Lung (tissue), 12 donors: ENCODE data around the gene FRMD4A. TPM values are rescaled to one million over a fixed set of nuclear protein-coding genes. Genes with fewer than 3 reads are reported as not detected.

Experiments used
- ATAC-seq: fragments of 200-7000 bp; cut with Tn5 transposase; one replicate; pipeline ENCODE4 v1.9.1; 2020; ENCODE audit warnings: moderate number of reproducible peaks; ENCODE audit not compliant: insufficient read depth, low FRiP score
- DNase-seq, 3 donors: peaks; one replicate each; pipeline ENCODE4 v3.0.0-alpha.2; 2013 to 2017
- H3K27ac ChIP-seq, 2 donors: one replicate each; pipeline ENCODE4 v1.5.1; 2013; ENCODE audit warnings: mild to moderate bottlenecking in 2 of 2, moderate library complexity in 2 of 2, control low read depth in 1 of 2, inconsistent platforms in 1 of 2, low read depth in 1 of 2, low read length in 1 of 2
- H3K27me3 ChIP-seq, 3 donors: one replicate each; pipeline ENCODE4 v1.5.1; 2013; ENCODE audit warnings: low read length in 2 of 3; ENCODE audit not compliant: control insufficient read depth in 3 of 3, insufficient read depth in 3 of 3
- H3K36me3 ChIP-seq, 4 donors: one replicate each; pipeline ENCODE4 v1.5.1; 2013; ENCODE audit warnings: low read length in 4 of 4, mild to moderate bottlenecking in 1 of 4, moderate library complexity in 1 of 4; ENCODE audit not compliant: control insufficient read depth in 4 of 4, insufficient read depth in 4 of 4
- H3K4me1 ChIP-seq, 5 donors: one replicate each; pipeline ENCODE4 v1.5.1; 2013; ENCODE audit warnings: low read length in 5 of 5, mild to moderate bottlenecking in 2 of 5, moderate library complexity in 1 of 5; ENCODE audit not compliant: control insufficient read depth in 5 of 5, insufficient read depth in 5 of 5
- H3K4me3 ChIP-seq: one replicate; pipeline ENCODE4 v1.5.1; 2013; ENCODE audit warnings: mild to moderate bottlenecking, control low read depth, moderate library complexity
- H3K9ac ChIP-seq, 2 donors: one replicate each; pipeline ENCODE4 v1.5.1; 2013; ENCODE audit warnings: low read length in 2 of 2, control low read depth in 1 of 2; ENCODE audit not compliant: insufficient read depth in 1 of 2
- H3K9me3 ChIP-seq, 4 donors: one replicate each; pipeline ENCODE4 v1.5.1; 2013; ENCODE audit warnings: low read length in 3 of 4, mild to moderate bottlenecking in 1 of 4, moderate library complexity in 1 of 4; ENCODE audit not compliant: control insufficient read depth in 4 of 4, insufficient read depth in 3 of 4
- CTCF ChIP-seq: IDR thresholded peaks from 2 replicates; pipeline ENCODE4 v1.5.1; 2012; ENCODE audit warnings: mild to moderate bottlenecking; ENCODE audit errors: control extremely low read depth, extremely low read depth
- WGBS, 2 donors: extraction: QIAGEN DNeasy Blood & Tissue Kit; methylation state at CpG; one replicate each; pipeline ENCODE4 v1.1.7; 2013; 5-methylcytosine and 5-hydroxymethylcytosine counted together
- polyA plus RNA-seq, 2 donors: library from polyadenylated mRNA; stranded (reverse); fragments of 200-250 nt; gene quantifications; one replicate each; pipeline ENCODE4 v1.2.1, GENCODE V29; 2013
- total RNA-seq, 2 donors: library from RNA; depleted of rRNA in 1 of 2; stranded (reverse); fragments of >200 nt in 1 of 2; gene quantifications; one replicate each; pipeline ENCODE4 v1.2.1, GENCODE V29; 2014 to 2021
- donor health status: control.
- donor health status: control.
- donor health status: Bipolar disorder and iron deficiency.
- donor health status: healthy.
- donor health status: DM: yes; HTN: yes; CAD: no.

Gene FRMD4A
- total and polyA plus RNA-seq, 4 donors, result 12.0 to 64.5 (median 29.3) TPM

GRCh38 chr10:13911821-13912520, 418.8 kb downstream of the FRMD4A start:
- no peak for ATAC-seq

GRCh38 chr10:13909516-13910258, 421.0 kb downstream of the FRMD4A start:
- ATAC-seq, result no peak
- H3K4me3 ChIP-seq, result no peak overlapping the region
- WGBS, 2 donors, result 45 to 61% methylated on average over 5 of the region's 5 CpGs
- peak in 1 of 3 donors; percentile 36 for DNase-seq
- H3K9me3 ChIP-seq, result peaks cover 0 to 3% (median 1%) of the 10 kb centered on the region in 4 donors
- TF ChIP-seq CTCF, result no peak
- H3K36me3 ChIP-seq, result peaks cover 0 to 3% (median 0%) of the 10 kb centered on the region in 4 donors
- peak overlapping the region in 1 of 2 donors; percentile 55 for H3K27ac ChIP-seq
- no peaks in the 10 kb centered on the region for H3K4me1 ChIP-seq
- H3K27me3 ChIP-seq, result no peaks in the 10 kb centered on the region
- H3K9ac ChIP-seq, result no peak overlapping the region

More at GRCh38 chr10:13911821-13912520, 418.8 kb downstream of the FRMD4A start:
- Histone ChIP-seq H3K4me3 (no peak overlapping the region), H3K27ac (no peak overlapping the region), H3K36me3 (no peaks in the 10 kb centered on the region), H3K4me1 (no peaks in the 10 kb centered on the region), H3K27me3 (no peaks in the 10 kb centered on the region), H3K9me3 (peaks cover 0 to 3% (median 1%) of the 10 kb centered on the region in 4 donors), H3K9ac (no peak overlapping the region)
- WGBS, 2 donors, result 92 to 98% methylated on average over 2 of the region's 2 CpGs
- DNase-seq, result no peak
- TF ChIP-seq CTCF, result no peak

DNA sequence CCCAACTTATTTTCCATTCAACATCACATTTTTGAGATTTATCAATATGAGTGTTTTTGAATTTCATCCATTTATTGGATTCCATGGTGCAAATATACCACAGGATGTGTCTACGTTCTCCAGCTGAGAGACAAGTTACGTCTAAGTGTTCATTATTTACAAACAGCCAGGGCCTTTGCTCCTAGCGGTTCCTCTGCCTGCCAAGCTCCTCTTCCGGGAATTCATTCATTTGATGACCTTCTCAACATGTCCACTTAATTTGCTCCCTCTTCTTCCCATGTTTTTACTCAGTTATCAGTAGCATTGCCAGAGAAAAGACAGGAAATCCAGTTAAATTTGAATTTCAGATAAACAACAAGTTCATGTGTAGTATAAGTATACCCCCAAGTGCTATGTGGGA, 422.2 kb downstream of the FRMD4A start:
- ATAC-seq (no peak), DNase-seq (no peak)
- Histone ChIP-seq H3K27ac (no peak overlapping the region), H3K36me3 (peaks cover 0 to 3% (median 0%) of the 10 kb centered on the region in 4 donors), H3K27me3 (no peaks in the 10 kb centered on the region), H3K4me3 (no peak overlapping the region), H3K9ac (no peak overlapping the region), H3K9me3 (peaks cover 0 to 3% (median 1%) of the 10 kb centered on the region in 4 donors), H3K4me1 (peaks cover 0 to 5% (median 0%) of the 10 kb centered on the region in 5 donors)
- 60 to 89% methylated on average over 4 of the region's 4 CpGs for WGBS, 2 donors
- no peak for TF ChIP-seq CTCF
